Hematopoietic multipotent progenitor cell treated with erythropoietin and hydrocortisone succinate and interleukin-3 and kit ligand, for 6 days (in vitro differentiated cells): ENCODE data around the gene MUC6.

Experiments used
- DNase-seq: peaks from one replicate; pipeline ENCODE4 v3.0.0-alpha.2; 2015

MUC6 gene

DNA sequence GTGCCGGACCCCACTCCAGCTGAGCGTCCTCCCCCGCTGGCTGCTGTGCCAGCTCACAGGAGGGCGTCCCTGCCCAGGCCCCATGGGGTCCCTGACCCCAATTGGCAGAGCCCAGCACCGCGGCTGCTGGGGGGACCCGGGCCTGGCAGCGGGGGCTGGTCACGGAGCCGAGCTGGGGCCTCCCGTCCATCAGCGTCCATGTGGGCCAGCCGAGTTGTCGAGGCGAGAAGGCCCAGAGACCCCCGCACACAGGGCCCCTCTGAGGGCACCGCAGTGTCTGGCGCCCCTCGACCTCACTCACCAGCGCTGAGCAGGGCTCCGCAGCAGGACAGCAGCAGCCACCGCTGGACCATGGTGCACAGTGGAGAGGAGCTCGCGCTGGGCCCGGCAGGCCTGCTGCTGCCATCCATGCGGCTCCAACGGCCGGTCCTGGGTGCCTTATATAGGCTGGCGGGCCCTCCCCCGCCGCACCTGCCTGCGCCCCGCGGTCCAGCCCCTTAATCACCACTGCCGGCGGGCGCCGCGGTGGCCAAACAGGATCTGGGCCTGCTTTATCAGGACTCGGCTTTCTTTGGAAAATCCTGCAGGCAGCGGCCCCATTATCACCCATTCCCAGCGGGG, at the start of gene MUC6:
MUC6 (minus strand) TSS at position 416 of the 621 bp plus-strand sequence; CDS start at position 353, 63 bp downstream.
- DNase-seq = no peak

GRCh38 chr11:1085440-1086170, 49.1 kb upstream of the MUC6 start:
- DNase-seq = no peak

DNA sequence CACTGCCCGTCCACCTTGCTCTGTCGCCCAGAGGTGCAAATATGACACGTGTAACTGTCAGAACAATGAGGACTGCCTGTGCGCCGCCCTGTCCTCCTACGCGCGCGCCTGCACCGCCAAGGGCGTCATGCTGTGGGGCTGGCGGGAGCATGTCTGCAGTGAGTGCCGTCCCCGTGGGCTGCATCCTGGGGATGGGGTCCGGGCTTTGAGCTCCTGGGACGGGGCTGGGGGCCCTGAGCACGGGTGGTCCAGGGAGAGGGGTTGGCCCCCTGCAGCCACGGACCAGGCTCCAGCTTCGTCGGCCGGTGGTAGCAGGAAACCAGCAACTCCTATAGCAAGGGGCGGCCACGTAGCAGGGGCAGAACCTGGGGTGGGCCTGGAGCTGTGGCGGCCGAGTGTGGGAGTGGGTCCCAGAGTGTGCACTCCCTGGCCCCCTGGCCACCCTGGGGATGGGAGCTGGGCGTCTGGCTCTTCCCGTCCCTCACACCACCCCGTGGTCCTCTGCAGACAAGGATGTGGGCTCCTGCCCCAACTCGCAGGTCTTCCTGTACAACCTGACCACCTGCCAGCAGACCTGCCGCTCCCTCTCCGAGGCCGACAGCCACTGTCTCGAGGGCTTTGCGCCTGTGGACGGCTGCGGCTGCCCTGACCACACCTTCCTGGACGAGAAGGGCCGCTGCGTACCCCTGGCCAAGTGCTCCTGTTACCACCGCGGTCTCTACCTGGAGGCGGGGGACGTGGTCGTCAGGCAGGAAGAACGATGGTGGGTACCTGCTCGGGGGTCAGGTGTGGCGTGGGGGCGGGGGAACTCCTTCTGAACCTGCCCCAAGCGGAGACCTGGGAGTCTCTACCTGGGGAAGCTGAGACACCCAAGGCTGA, 48.3 kb upstream of the MUC6 start:
- no peak for DNase-seq

DNA sequence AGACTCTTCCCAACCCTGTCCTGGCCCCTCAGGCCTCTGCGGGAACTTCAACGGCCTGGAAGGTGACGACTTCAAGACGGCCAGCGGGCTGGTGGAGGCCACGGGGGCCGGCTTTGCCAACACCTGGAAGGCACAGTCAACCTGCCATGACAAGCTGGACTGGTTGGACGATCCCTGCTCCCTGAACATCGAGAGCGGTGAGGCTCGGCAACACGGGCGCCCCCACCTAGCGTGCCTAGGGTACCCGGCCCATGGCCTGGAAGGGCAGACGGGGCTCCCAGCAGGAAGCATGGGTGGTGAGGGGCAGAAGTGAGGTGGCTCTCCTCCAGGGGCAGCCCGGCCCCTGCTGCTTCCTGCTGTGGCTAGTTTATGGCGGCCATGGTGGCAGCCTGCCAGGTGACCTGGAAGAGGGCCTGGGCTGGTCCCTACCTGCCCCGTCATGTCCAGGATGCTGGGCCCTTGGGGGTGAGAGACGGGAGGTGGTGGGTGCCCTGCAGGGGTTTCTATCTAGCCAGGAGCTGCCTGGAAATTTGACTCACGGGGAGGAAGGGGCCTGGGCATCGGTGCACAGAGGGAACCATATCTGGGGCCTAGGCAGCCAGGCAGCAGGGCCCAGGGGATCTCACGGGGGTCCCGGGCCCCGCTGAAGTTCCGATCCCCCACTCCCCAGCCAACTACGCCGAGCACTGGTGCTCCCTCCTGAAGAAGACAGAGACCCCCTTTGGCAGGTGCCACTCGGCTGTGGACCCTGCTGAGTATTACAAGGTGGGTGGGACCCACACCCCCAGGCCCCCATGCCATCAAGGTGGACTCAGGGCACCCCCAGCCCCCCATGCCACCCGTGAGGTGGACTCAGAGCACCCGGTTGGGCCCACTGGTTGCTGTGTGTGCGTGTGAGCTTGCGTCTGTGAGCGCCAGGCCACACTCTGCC, 47.4 kb upstream of the MUC6 start:
- DNase-seq = no peak

GRCh38 chr11:1082728-1083620, 46.5 kb upstream of the MUC6 start:
- no peak for DNase-seq

DNA sequence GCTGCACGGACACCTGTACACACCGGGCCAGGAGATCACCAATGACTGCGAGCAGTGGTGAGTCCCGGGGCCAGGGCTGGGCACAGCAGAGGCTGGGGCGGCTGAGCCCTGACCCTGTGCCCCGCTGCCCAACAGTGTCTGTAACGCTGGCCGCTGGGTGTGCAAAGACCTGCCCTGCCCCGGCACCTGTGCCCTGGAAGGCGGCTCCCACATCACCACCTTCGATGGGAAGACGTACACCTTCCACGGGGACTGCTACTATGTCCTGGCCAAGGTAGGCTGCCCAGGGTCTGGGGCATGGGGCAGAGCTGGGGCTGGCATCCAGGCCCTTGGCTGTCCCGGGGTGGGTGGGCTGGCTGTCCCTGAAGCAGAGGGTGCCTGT, 45.8 kb upstream of the MUC6 start:
- no peak for DNase-seq

DNA sequence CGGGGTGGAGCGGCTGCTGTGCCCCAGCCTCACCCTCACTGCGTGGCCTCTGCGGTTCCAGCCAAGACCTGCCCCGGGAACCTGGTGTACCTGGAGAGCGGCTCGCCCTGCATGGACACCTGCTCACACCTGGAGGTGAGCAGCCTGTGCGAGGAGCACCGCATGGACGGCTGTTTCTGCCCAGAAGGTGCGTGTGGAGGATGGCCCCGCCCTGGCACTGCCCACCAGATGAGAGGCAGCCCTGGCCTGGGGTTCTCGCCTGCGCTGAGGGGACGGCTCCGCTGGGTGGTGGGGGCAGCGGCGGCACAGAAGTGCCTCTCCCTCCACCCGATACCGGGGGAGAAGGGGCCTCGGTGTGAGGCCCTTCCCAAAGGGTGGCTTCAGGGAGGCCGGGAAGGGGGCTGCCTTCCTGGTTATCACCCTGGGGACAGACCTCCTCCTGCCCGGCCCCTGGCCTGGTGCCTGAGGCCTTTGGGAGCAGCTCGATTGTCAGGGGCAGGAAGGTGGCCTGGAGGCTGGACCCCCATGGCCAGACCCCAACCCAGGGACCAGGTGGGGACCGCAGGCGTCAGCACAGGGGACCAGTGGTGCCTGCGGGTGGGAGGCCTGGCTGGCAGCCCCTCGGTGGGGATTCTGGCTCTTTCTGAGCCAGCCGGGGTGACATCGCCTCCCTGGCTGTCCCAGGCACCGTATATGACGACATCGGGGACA, 45.2 kb upstream of the MUC6 start:
- no peak for DNase-seq

DNA sequence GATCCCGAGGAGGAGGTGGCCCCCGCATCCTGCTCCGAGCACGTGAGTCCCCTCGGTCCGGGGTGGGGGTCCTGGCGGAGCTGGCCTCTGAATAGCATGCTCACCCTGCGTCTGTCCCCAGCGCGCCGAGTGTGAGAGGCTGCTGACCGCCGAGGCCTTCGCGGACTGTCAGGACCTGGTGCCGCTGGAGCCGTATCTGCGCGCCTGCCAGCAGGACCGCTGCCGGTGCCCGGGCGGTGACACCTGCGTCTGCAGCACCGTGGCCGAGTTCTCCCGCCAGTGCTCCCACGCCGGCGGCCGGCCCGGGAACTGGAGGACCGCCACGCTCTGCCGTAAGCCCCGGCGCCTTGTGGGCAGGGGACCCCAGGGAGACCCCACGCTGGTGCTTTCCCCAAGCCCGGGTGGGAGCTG, 41.7 kb upstream of the MUC6 start:
- DNase-seq = no peak

DNA sequence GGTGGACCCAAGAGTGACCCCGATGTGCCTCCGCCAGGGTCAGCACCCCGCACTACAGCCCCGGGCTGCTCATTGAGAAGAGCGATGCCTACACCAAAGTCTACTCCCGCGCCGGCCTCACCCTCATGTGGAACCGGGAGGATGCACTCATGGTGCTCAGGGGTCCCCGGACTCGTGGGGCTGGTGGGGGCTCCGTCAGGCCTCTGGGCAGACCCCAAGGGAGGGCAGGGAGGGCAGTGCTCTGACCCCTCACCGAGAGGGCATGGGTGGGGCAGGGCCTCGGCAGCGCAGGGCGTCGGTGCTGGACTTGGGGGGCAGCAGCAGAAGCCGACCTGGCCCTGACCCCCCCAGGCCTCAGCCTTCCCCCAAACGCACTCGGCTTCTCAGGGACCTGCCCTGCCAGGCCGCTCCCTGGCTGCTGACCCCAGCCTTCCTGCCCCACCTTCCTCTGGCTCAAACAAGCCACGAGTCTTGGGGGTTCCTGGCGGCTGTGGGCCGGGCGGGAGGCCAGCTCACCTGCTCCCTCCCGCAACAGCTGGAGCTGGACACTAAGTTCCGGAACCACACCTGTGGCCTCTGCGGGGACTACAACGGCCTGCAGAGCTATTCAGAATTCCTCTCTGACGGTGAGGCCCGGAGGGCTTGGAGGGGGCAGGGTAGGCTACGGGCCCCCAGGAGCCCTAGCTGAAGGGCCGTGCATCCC, 41.0 kb upstream of the MUC6 start:
- no peak for DNase-seq

DNA sequence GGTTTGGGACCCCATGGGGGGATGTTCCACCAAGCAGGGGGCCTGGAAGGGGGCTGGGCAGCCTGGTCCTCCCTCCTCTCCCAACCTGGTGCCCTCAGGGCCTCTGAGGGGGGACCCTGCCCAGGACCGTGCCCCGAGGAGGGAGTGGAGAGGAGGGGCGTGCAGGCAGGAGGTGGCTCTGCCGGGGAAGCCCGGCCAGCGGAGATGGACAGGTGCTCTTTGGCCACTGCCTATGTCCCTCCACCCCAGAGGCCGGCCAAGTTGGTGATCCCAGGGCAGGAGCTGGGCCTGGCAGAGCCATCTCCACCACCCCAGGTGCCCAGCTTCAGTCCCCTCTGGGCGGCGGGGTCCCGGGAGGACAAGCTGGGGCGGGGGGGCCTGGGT, 40.5 kb upstream of the MUC6 start:
- no peak for DNase-seq

- no peak for DNase-seq
These were observed 39.6 kb upstream of the MUC6 start for GRCh38 chr11:1076061-1076665.

DNA sequence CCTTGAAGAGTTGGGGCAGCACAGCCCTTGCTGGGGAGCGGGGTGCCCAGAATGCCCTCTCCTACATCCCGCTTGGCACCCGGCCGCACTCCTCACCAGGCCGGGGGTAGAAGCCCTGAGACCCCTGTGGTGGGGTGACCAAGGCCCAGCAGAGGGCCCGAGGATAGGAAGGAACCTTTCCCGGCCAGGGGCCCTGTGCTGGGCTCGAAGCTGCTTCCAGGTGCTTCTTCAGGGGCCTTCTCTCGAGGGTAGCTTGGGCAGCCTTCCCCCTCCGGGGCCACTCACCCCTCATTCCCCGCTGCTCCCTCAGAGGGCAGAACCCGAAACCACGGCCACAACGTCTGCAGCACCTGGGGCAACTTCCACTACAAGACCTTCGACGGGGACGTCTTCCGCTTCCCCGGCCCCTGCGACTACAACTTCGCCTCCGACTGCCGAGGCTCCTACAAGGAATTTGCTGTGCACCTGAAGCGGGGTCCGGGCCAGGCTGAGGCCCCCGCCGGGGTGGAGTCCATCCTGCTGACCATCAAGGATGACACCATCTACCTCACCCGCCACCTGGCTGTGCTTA, 38.9 kb upstream of the MUC6 start:
- DNase-seq = no peak

DNA sequence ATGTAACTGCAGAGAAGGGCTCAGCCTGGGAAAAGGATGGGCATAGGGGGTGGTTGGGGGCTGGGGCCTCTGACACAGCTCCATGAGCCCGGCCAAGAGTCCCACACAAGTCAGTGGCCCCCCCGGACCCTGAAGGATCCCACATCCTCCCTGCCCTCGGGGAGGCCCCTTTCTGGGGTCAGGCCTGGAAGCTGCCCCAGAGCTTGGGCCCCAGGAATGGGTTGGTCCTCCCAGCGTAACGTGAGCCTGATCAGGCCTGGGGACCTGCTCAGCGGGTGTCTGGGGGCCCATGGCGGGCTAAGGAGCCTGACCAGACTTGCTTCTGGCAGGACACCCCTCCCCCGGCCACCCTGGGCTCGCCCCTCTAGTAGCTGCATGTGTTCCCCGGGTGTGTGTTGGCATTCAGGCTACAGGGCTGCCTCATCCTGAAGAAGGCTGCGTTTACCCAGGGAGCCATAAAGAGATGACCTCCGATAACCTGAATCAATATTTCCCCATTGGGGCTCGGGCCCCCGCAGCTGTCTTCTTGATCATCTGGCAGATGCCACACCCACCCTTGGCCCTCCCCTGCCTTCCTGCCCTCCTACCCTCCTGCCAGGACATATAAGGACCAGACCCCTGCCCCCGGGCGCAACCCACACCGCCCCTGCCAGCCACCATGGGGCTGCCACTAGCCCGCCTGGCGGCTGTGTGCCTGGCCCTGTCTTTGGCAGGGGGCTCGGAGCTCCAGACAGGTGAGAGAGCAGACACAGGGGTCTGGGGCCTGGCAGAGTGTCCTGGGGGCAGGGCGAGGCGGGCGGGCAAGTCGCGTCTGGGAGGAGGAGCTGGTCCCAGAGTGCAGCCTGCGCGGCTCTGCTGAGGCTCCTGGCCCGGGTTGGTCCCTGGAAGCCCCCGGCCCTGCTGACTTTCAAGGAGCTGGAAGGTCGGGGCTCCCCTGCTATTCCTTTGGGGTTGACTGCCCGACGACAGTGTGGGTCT, 38.0 kb upstream of the MUC6 start, which contains the start of gene MUC2:
MUC2 (plus strand) TSS at position 631 of the 978 bp plus-strand sequence.
- DNase-seq = no peak

DNA sequence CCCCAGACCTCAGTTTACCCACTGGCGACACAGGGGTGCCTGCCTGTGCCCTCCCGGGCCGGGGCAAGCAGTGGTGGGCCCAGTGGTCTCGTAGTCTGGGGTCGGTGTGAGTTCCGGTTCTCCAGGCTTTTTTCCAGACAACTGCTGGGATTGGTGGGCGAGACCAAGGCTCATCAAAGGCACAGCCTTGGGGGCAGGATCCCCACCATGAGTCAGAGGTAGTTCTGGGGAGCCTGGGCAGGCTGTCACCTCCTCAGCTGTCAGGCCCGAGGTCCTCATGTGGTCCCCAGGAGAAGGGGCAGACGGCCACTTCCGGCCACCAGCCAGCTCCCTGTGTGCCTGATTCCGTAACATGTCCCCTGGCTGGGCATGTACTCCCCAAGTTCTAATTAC, 37.3 kb upstream of the MUC6 start:
- DNase-seq = no peak

GRCh38 chr11:1073261-1073724, 36.8 kb upstream of the MUC6 start:
- DNase-seq = peak; percentile 36

GRCh38 chr11:1072821-1073231, 36.3 kb upstream of the MUC6 start:
- DNase-seq = no peak

GRCh38 chr11:1072116-1072820, 35.8 kb upstream of the MUC6 start:
- DNase-seq = no peak
